Stimulated activated CD4-positive, alpha-beta T cell treated with anti-CD3 and anti-CD28 coated beads, Interleukin-1b, Interleukin-23, amount 100 ng/mL, for 1 hour (primary cell): ENCODE data around the gene EVL.
A peak's percentile ranks its signal among the peaks of the same experiment; 100 is the strongest.
"Not testable (repeated sequence)": the region's sequence is repeated elsewhere in the genome, so short reads cannot be mapped to it uniquely, and the experiment has no call there.

ENCODE experiments used
- DNase-seq, 2 donors: peaks; one replicate each; pipeline ENCODE4 v3.0.0-alpha.2; 2020; ENCODE audit warnings: low read depth in 2 of 2

The EVL gene

GRCh38 chr14:100165831-100166440 lies 100.7 kb downstream of the EVL start:
- no peak for DNase-seq

- no peak for DNase-seq
These were observed 103.3 kb downstream of the EVL start for GRCh38 chr14:100168506-100168905.

DNA sequence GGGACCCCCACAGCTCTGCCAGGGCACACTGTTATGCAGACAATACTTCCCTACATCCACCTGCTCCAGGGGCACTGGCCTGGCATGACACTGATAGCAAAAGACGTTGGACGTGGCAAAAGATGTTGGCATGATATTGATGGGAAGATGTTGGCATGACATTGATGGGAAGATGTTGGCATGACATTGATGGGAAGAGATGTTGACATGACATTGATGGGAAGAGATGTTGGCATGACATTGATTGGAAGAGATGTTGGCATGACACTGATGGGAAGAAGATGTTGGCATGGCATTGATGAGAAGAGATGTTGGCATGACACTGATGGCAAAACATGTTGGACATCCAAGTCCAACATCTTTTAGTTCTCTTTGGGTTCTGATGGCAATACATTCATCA lies 105.7 kb downstream of the EVL start:
- no peak for DNase-seq

GRCh38 chr14:100172811-100173210 lies 107.6 kb downstream of the EVL start:
- DNase-seq: no peak

GRCh38 chr14:100173353-100173752 lies 108.1 kb downstream of the EVL start:
- DNase-seq: no peak

GRCh38 chr14:100176811-100177327 lies 111.6 kb downstream of the EVL start:
- DNase-seq: no peak

- DNase-seq: no peak
These were observed 113.5 kb downstream of the EVL start for GRCh38 chr14:100178691-100179090.

- not testable (repeated sequence) for DNase-seq
These were observed 115.4 kb downstream of the EVL start for GRCh38 chr14:100180671-100181070.

GRCh38 chr14:100181876-100182551 lies 116.8 kb downstream of the EVL start:
- DNase-seq: not testable (repeated sequence)

- DNase-seq: no peak
These were observed 122.1 kb downstream of the EVL start for GRCh38 chr14:100187247-100187833.

GRCh38 chr14:100188392-100189030 lies 123.3 kb downstream of the EVL start:
- DNase-seq: no peak

DNA sequence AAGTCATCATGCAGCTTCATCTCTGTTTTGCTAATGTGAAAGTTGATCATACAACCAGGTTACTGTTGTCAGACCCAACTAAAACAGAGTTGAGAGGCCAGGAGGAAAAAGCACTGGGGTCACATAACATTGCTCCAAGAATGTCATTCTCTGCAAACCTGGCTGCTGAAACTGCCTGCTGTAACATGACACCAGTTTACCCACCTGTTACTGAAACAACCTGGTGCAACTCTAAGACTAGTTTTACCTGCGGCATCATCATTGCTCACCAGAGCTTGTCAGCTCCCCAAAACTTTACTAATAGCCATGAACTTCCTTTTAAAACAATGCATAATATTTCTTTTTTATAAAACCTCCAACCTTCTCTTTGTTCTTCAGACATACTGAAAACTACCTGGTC lies 124.9 kb downstream of the EVL start:
- DNase-seq: no peak

GRCh38 chr14:100191584-100192249 lies 126.5 kb downstream of the EVL start:
- no peak for DNase-seq

- no peak for DNase-seq
These were observed 127.0 kb downstream of the EVL start for GRCh38 chr14:100192250-100192671.

DNA sequence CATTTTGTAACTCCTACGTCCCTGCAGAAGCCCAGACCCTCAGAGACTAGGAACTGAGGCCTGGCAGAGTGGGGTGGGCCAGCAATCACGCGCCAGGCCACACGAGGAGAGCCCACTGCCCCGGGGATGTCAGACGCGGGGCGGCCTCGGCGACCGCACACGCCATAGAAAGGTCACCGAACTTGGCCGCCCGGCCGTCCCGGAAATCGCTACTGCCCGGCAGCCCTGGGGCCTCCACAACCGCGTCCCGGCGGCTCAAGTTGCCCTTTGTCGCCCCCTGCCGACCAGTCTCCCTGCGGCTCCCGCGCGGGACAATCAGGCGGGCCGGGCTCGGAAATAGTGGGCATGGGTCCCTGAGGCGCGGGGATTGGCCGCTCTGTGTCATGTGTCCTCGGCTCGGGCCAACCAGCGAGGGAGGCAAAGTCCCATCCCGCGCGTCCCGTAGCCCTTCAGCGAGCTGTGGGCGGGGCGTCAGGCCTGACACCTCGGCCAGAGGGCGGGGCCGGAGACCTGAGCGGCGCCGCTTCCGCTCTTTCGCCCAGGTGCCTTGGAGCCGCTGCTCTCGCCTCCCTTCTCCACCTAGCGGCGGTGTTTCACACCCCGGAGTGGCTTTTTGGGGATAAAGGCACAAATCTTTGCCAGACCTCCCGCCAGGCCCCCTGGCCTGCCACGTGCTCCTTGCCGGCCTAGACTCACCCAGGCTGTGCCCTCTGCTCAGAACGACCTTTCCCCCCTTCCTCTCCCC lies 127.6 kb downstream of the EVL start:
- peak; percentile 97 to 99 for DNase-seq
